Breast epithelium (tissue), 3 donors: ENCODE results near the gene SDK2.

Experiments
- CTCF ChIP-seq, 3 donors: fragments of 450-650 bp; IDR thresholded peaks; one replicate each; pipeline ENCODE4 v1.5.1; 2016 to 2017; ENCODE audit warnings: antibody characterized with exemption in 3 of 3, mild to moderate bottlenecking in 3 of 3, moderate library complexity in 3 of 3
- POLR2A ChIP-seq: fragments of 450-650 bp; IDR thresholded peaks from one replicate; pipeline ENCODE4 v1.6.1; 2016; ENCODE audit warnings: antibody characterized with exemption, mild to moderate bottlenecking, moderate library complexity

DNA sequence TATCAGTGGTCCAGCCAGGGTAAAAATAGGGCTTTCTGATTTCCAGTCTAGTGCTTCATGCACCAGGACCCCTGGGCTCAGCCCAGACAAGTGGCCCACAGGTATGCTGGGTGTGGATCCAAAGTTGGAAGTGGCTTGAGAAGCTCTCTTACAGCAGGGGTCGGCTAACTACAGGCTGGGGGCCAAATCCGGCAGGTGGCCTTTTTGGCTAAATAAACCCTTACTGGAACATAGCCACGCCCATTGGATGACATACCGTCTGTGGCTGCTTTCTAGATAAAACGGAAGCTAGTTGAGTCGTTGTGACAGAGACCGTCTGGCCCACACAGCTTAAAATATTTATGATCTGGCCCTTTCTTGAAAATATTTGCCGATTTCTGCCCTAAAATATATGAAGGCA is 213.4 kb downstream of the SDK2 start:
- no peak for TF ChIP-seq CTCF (IDR thresholded peaks at IDR 0.05)
- TF ChIP-seq POLR2A, result no peak
